Measurements from ENCODE around the gene KRT9.
A peak's percentile ranks its signal among the peaks of the same experiment; 100 is the strongest.

- TF ChIP-seq CTCF (IDR thresholded peaks at IDR 0.05 in 2 of 3, conservative IDR thresholded peaks at IDR 0.05 in 1 of 3; ENCODE audit: borderline replicate concordance in 1 of 3, insufficient read depth in 1 of 3, low read depth in 2 of 3, low read length in 2 of 3) (no peak), ATF3 (IDR thresholded peaks at IDR 0.05) (no peak), MAX (IDR thresholded peaks at IDR 0.05) (no peak), SP1 (IDR thresholded peaks at IDR 0.05; ENCODE audit: low read depth) (no peak), EZH2 (IDR thresholded peaks at IDR 0.05) (no peak), FOSL1 (IDR thresholded peaks at IDR 0.05; ENCODE audit: low read depth) (no peak), POLR2A (IDR thresholded peaks at IDR 0.05; ENCODE audit: borderline replicate concordance, extremely low read depth, insufficient read depth, insufficient read length) (no peak), POLR2AphosphoS5 (IDR thresholded peaks at IDR 0.05; ENCODE audit: low read depth, low read length) (peak; percentile 26; the same call in 1 of the 2 replicates), ZNF274 (IDR thresholded peaks at IDR 0.05; ENCODE audit: low read depth, low read length) (no peak), ZFX (IDR thresholded peaks at IDR 0.05) (no peak), EZH2phosphoT487 (IDR thresholded peaks at IDR 0.05; ENCODE audit: borderline replicate concordance) (no peak), YY1 (IDR thresholded peaks at IDR 0.05; ENCODE audit: extremely low read depth, insufficient replicate concordance, low read depth, low read length) (no peak), REST (IDR thresholded peaks at IDR 0.05; ENCODE audit: low read depth) (no peak)
These were observed 48.1 kb downstream of the KRT9 start for GRCh38 chr17:41523787-41524186.
